Adrenal gland (tissue), 5 donors: Measurements from ENCODE around the gene DLG2.

Experiments used
- CTCF ChIP-seq, 6 experiments: fragments of 450-650 bp in 4 of 6; fragments of 200-600 bp in 2 of 6; sonication (generic) in 1 of 6; IDR thresholded peaks; 1 replicate in 5 of 6; 2 replicates in 1 of 6; pipeline versions ENCODE4 v1.5.1 to v1.8.0; 2016 to 2021; ENCODE audit warnings: antibody characterized with exemption in 6 of 6, mild to moderate bottlenecking in 2 of 6, moderate library complexity in 1 of 6
- POLR2A ChIP-seq, 2 donors: fragments of 450-650 bp; IDR thresholded peaks; one replicate each; pipeline ENCODE4 v1.6.1; 2017; ENCODE audit warnings: antibody characterized with exemption in 2 of 2, mild to moderate bottlenecking in 2 of 2, moderate library complexity in 1 of 2
- donor health status: DM: no; HTN: no; CAD: no.

- TF ChIP-seq CTCF (IDR thresholded peaks at IDR 0.05), result no peak
- no peak for TF ChIP-seq POLR2A (IDR thresholded peaks at IDR 0.05)
Observed at GRCh38 chr11:84468235-84468634, 1158.9 kb downstream of the DLG2 start.
